Measurements from ENCODE around the gene SERPINA9. TPM values are rescaled to one million over a fixed set of nuclear protein-coding genes. Genes with fewer than 3 reads are reported as not detected.

Gene SERPINA9
- total RNA-seq, 1 experiment from 2014 or later, result not detected

DNA sequence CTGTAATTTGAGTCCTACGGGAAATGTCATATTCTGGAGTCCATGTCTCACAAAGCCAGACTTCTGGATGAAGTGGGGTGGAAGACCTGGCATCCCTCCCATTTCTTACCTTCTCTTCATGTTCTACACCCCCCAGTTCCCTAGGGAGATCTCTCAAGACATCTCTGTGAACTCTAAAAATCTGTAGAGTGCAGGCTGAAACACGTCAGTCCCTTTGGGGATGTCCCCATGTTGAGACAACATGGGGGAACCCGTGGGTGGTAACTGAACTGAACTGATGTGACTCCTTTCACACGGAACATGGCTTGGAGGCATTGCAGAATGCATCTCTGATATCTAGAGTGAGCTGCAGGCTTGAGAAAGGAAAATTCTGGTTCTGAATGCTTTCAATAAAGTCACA is 18.1 kb upstream of the SERPINA9 start:
- H3K9ac ChIP-seq (ENCODE audit: low read length), result no peak overlapping the region
- intact Hi-C loops (cut with micrococcal nuclease), result no loop called here
- ATAC-seq (no peak), DNase-seq (ENCODE audit: low read depth, low spot score) (no peak)
- no TSS peak for BruUV-seq (replicated peaks)
- peaks cover 49% of the 10 kb centered on the region; the same call in 1 of the 2 replicates for H3K27me3 ChIP-seq (ENCODE audit: insufficient read depth, low read length)
- ChIA-PET RAD21 (ENCODE audit: low non-redundant PET in 1 of 2, low total read pairs in 2 of 2, uncharacterized antibody in 2 of 2, unreplicated experiment in 2 of 2) (no interaction called here), POLR2A (no interaction called here), CTCF (interaction anchor here (1.3 to 1.7 kb wide), 2 partner anchors 8 to 55 kb away, joined by 3 to 4 read pairs; no protein-coding TSS in a partner anchor)
- H3K9me2 ChIP-seq (ENCODE audit: insufficient read depth), result no peaks in the 10 kb centered on the region
- no peaks in the 10 kb centered on the region for H3K79me2 ChIP-seq (ENCODE audit: insufficient read depth, low read length)
- no peaks in the 10 kb centered on the region for H3K4me1 ChIP-seq (ENCODE audit: control insufficient read depth in 1 of 2, insufficient read depth in 2 of 2, low read length in 2 of 2)
- no peak overlapping the region for H2AFZ ChIP-seq (ENCODE audit: low read depth, low read length, poor library complexity, severe bottlenecking)
- H3K4me2 ChIP-seq (ENCODE audit: low read length), result no peak overlapping the region
- TF ChIP-seq RAD21 (IDR thresholded peaks at IDR 0.05; ENCODE audit: low read depth) (no peak), ZNF274 (IDR thresholded peaks at IDR 0.05; ENCODE audit: low read depth, low read length) (no peak)
- no peaks in the 10 kb centered on the region for H3K36me3 ChIP-seq (ENCODE audit: control insufficient read depth in 1 of 2, insufficient read depth in 2 of 2, low read length in 2 of 2)
- no peaks in the 10 kb centered on the region for H3K9me3 ChIP-seq (ENCODE audit: control insufficient read depth in 1 of 2, insufficient read depth in 1 of 2, low read depth in 1 of 2, low read length in 2 of 2)
- H3K4me3 ChIP-seq (replicated peaks in 1 of 2; ENCODE audit: low read depth in 1 of 2, low read length in 2 of 2), result no peak overlapping the region
- no peak overlapping the region for H3K27ac ChIP-seq (ENCODE audit: low read depth, low read length)
- no peaks in the 10 kb centered on the region for H4K20me1 ChIP-seq (ENCODE audit: insufficient read depth)

DNA sequence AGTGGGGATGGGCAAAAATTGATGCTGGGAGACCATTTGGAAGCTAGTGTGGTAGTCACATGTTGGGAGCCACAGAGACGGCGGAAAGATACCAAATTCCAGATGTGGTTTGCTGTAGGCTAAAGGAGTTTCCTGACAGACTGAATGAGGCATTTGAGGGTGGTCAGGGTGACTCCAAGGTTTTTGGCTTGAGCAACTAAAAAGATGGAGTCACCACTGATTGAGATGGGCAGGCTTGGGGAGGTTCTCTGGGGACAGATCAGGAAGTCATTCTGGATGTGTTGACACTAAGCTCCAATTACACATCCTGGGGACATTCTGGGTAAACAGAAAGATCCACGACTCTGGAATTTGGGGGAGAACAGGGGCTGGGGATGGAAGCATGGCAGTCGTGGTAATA is 15.5 kb upstream of the SERPINA9 start:
- no peak overlapping the region for H3K9ac ChIP-seq (ENCODE audit: low read length)
- no peak overlapping the region for H3K4me3 ChIP-seq (replicated peaks in 1 of 2; ENCODE audit: low read depth in 1 of 2, low read length in 2 of 2)
- TF ChIP-seq TCF7L2 (IDR thresholded peaks at IDR 0.05; ENCODE audit: borderline replicate concordance, extremely low read depth, insufficient read depth, insufficient read length), result no peak
- no peak for TF ChIP-seq POLR2A (IDR thresholded peaks at IDR 0.05; ENCODE audit: borderline replicate concordance, extremely low read depth, insufficient read depth, insufficient read length)
- TF ChIP-seq EGR1 (IDR thresholded peaks at IDR 0.05; ENCODE audit: low read depth), result no peak
- TF ChIP-seq POLR2AphosphoS5 (IDR thresholded peaks at IDR 0.05; ENCODE audit: low read depth, low read length), result no peak
- TF ChIP-seq, protein P1, sequence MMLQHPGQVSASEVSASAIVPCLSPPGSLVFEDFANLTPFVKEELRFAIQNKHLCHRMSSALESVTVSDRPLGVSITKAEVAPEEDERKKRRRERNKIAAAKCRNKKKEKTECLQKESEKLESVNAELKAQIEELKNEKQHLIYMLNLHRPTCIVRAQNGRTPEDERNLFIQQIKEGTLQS (IDR thresholded peaks at IDR 0.05), result no peak
- TF ChIP-seq, protein P2, sequence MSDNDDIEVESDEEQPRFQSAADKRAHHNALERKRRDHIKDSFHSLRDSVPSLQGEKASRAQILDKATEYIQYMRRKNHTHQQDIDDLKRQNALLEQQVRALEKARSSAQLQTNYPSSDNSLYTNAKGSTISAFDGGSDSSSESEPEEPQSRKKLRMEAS (IDR thresholded peaks at IDR 0.05), result no peak
- TF ChIP-seq RAD21 (IDR thresholded peaks at IDR 0.05; ENCODE audit: low read depth), result no peak
- TF ChIP-seq, protein P3, sequence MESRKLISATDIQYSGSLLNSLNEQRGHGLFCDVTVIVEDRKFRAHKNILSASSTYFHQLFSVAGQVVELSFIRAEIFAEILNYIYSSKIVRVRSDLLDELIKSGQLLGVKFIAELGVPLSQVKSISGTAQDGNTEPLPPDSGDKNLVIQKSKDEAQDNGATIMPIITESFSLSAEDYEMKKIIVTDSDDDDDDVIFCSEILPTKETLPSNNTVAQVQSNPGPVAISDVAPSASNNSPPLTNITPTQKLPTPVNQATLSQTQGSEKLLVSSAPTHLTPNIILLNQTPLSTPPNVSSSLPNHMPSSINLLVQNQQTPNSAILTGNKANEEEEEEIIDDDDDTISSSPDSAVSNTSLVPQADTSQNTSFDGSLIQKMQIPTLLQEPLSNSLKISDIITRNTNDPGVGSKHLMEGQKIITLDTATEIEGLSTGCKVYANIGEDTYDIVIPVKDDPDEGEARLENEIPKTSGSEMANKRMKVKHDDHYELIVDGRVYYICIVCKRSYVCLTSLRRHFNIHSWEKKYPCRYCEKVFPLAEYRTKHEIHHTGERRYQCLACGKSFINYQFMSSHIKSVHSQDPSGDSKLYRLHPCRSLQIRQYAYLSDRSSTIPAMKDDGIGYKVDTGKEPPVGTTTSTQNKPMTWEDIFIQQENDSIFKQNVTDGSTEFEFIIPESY (IDR thresholded peaks at IDR 0.05; ENCODE audit: extremely low read depth, insufficient replicate concordance, low read length), result no peak
- no peak for TF ChIP-seq EZH2 (IDR thresholded peaks at IDR 0.05)
- TF ChIP-seq FOSL1 (IDR thresholded peaks at IDR 0.05; ENCODE audit: low read depth), result no peak
- TF ChIP-seq SRF (IDR thresholded peaks at IDR 0.05; ENCODE audit: low read depth), result no peak
- no peak for TF ChIP-seq ELF1 (IDR thresholded peaks at IDR 0.05; ENCODE audit: borderline replicate concordance, low read depth)
- TF ChIP-seq ZNF274 (IDR thresholded peaks at IDR 0.05; ENCODE audit: low read depth, low read length), result no peak
- TF ChIP-seq ZFX (IDR thresholded peaks at IDR 0.05), result no peak
- TF ChIP-seq, protein P4, sequence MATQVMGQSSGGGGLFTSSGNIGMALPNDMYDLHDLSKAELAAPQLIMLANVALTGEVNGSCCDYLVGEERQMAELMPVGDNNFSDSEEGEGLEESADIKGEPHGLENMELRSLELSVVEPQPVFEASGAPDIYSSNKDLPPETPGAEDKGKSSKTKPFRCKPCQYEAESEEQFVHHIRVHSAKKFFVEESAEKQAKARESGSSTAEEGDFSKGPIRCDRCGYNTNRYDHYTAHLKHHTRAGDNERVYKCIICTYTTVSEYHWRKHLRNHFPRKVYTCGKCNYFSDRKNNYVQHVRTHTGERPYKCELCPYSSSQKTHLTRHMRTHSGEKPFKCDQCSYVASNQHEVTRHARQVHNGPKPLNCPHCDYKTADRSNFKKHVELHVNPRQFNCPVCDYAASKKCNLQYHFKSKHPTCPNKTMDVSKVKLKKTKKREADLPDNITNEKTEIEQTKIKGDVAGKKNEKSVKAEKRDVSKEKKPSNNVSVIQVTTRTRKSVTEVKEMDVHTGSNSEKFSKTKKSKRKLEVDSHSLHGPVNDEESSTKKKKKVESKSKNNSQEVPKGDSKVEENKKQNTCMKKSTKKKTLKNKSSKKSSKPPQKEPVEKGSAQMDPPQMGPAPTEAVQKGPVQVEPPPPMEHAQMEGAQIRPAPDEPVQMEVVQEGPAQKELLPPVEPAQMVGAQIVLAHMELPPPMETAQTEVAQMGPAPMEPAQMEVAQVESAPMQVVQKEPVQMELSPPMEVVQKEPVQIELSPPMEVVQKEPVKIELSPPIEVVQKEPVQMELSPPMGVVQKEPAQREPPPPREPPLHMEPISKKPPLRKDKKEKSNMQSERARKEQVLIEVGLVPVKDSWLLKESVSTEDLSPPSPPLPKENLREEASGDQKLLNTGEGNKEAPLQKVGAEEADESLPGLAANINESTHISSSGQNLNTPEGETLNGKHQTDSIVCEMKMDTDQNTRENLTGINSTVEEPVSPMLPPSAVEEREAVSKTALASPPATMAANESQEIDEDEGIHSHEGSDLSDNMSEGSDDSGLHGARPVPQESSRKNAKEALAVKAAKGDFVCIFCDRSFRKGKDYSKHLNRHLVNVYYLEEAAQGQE (IDR thresholded peaks at IDR 0.05; ENCODE audit: low read depth), result no peak
- H3K4me2 ChIP-seq (ENCODE audit: low read length), result no peak overlapping the region
- no peak for ATAC-seq
- H3K27ac ChIP-seq (ENCODE audit: low read depth, low read length), result no peak overlapping the region
- no peaks in the 10 kb centered on the region for H3K36me3 ChIP-seq (ENCODE audit: control insufficient read depth in 1 of 2, insufficient read depth in 2 of 2, low read length in 2 of 2)
- peaks cover 0 to 5% of the 10 kb centered on the region in 2 experiments; a peak in 1 of 4 replicates for H3K4me1 ChIP-seq (ENCODE audit: control insufficient read depth in 1 of 2, insufficient read depth in 2 of 2, low read length in 2 of 2)
- ChIA-PET CTCF (no interaction called here), RAD21 (ENCODE audit: low non-redundant PET in 1 of 2, low total read pairs in 2 of 2, uncharacterized antibody in 2 of 2, unreplicated experiment in 2 of 2) (no interaction called here), POLR2A (no interaction called here)
- no peaks in the 10 kb centered on the region for H3K79me2 ChIP-seq (ENCODE audit: insufficient read depth, low read length)
- no peak for DNase-seq (ENCODE audit: low read depth, low spot score)
- no peak overlapping the region for H2AFZ ChIP-seq (ENCODE audit: low read depth, low read length, poor library complexity, severe bottlenecking)
- H4K20me1 ChIP-seq (ENCODE audit: insufficient read depth), result no peaks in the 10 kb centered on the region
- H3K9me3 ChIP-seq (ENCODE audit: control insufficient read depth in 1 of 2, insufficient read depth in 1 of 2, low read depth in 1 of 2, low read length in 2 of 2), result no peaks in the 10 kb centered on the region
- peaks cover 40% of the 10 kb centered on the region; the same call in 1 of the 2 replicates for H3K27me3 ChIP-seq (ENCODE audit: insufficient read depth, low read length)
- no peaks in the 10 kb centered on the region for H3K9me2 ChIP-seq (ENCODE audit: insufficient read depth)
- no TSS peak for BruUV-seq (replicated peaks)
- intact Hi-C loops (cut with micrococcal nuclease), result no loop called here
